H1 (cell line): ENCODE results near the gene ODF2L. TPM values are rescaled to one million over a fixed set of nuclear protein-coding genes. Genes with fewer than 3 reads are reported as not detected.

Experiments
- CTCF ChIA-PET: fragments of 300-600 bp; sonication (Branson Sonifier 250); formaldehyde crosslinking; loops from one replicate; lab custom pipeline; 2021; ENCODE audit not compliant: partially characterized antibody; lab: Charles Lee
- POLR2A ChIA-PET: fragments of 300-600 bp; sonication (Branson Sonifier 250); formaldehyde crosslinking; loops from one replicate; lab custom pipeline; 2021; ENCODE audit warnings: inconsistent platforms; ENCODE audit not compliant: partially characterized antibody; lab: Charles Lee
- DNase-seq, 2 experiments: peaks; one replicate each; pipeline versions ENCODE4 v3.0.0 to v3.0.0-alpha.2; 2010 to 2022; ENCODE audit warnings: low spot score in 2 of 2, low read depth in 1 of 2, mixed read lengths in 1 of 2
- FAIRE-seq: peaks from 2 replicates; lab custom pipeline; 2011; peaks lifted over from hg19 to GRCh38; lab: Jason Lieb, UNC
- H2AFZ ChIP-seq: 2 replicates; pipeline ENCODE4 v1.8.1; 2012; ENCODE audit warnings: low read length, inconsistent platforms
- H2AK5ac ChIP-seq: 2 replicates; pipeline ENCODE4 v1.6.1; 2013; ENCODE audit warnings: low read depth, low read length
- H2BK120ac ChIP-seq: replicated peaks from 2 replicates; pipeline ENCODE3; 2013; ENCODE audit warnings: low read depth, low read length, inconsistent platforms
- H2BK12ac ChIP-seq: 2 replicates; pipeline ENCODE4 v1.6.1; 2013; ENCODE audit warnings: low read depth, low read length
- H2BK15ac ChIP-seq: 2 replicates; pipeline ENCODE4 v1.6.1; 2013; ENCODE audit warnings: low read length
- H2BK20ac ChIP-seq: 2 replicates; pipeline ENCODE4 v1.6.1; 2013; ENCODE audit warnings: low read length
- H2BK5ac ChIP-seq: 2 replicates; pipeline ENCODE4 v1.6.1; 2013; ENCODE audit warnings: low read depth, low read length
- H3K14ac ChIP-seq: 2 replicates; pipeline ENCODE4 v1.6.1; 2013; ENCODE audit warnings: inconsistent platforms; ENCODE audit not compliant: insufficient read length
- H3K18ac ChIP-seq: 2 replicates; pipeline ENCODE4 v1.6.1; 2013; ENCODE audit warnings: low read length; ENCODE audit errors: extremely low read depth
- H3K23ac ChIP-seq: 2 replicates; pipeline ENCODE4 v1.6.1; 2013; ENCODE audit warnings: inconsistent platforms; ENCODE audit not compliant: insufficient read length
- H3K23me2 ChIP-seq: 2 replicates; pipeline ENCODE4 v1.6.1; 2013; ENCODE audit warnings: low read depth, low read length
- H3K27ac ChIP-seq: 2 replicates; pipeline ENCODE4 v1.6.1; 2011; ENCODE audit warnings: low read depth, low read length, inconsistent platforms
- H3K27me3 ChIP-seq, 4 experiments: replicated peaks in 1 of 4; 1 replicate in 1 of 4; 2 replicates in 3 of 4; pipeline versions ENCODE4 v1.6.1 to v1.8.1; 2011 to 2013; ENCODE audit warnings: low read length in 3 of 4, mild to moderate bottlenecking in 3 of 4, inconsistent platforms in 2 of 4, mixed read lengths in 2 of 4, moderate library complexity in 1 of 4; ENCODE audit not compliant: control insufficient read depth in 3 of 4, insufficient read depth in 3 of 4; ENCODE audit errors: extremely low read depth in 1 of 4
- H3K36me3 ChIP-seq, 4 experiments: 2 replicates each; pipeline versions ENCODE4 v1.6.1 to v1.8.1; 2011 to 2013; ENCODE audit warnings: mild to moderate bottlenecking in 4 of 4, low read length in 3 of 4, moderate library complexity in 2 of 4, control low read depth in 1 of 4, inconsistent platforms in 1 of 4; ENCODE audit not compliant: insufficient read depth in 4 of 4, control insufficient read depth in 2 of 4
- H3K4ac ChIP-seq: replicated peaks from 2 replicates; pipeline ENCODE3; 2013; ENCODE audit warnings: low read length, low read depth, mixed read lengths, inconsistent platforms; ENCODE audit not compliant: insufficient read length
- H3K4me1 ChIP-seq, 4 experiments: replicated peaks in 1 of 4; 1 replicate in 1 of 4; 2 replicates in 3 of 4; pipeline versions ENCODE4 v1.6.1 to v1.8.1; 2011 to 2013; ENCODE audit warnings: low read length in 3 of 4, inconsistent platforms in 2 of 4, mixed read lengths in 1 of 4; ENCODE audit not compliant: insufficient read depth in 4 of 4, control insufficient read depth in 3 of 4
- H3K4me2 ChIP-seq, 2 experiments: 2 replicates each; pipeline versions ENCODE4 v1.6.1 to v1.8.1; 2011 to 2013; ENCODE audit warnings: low read depth in 2 of 2, low read length in 2 of 2, control low read depth in 1 of 2, inconsistent platforms in 1 of 2, mild to moderate bottlenecking in 1 of 2; ENCODE audit not compliant: insufficient read depth in 1 of 2
- H3K4me3 ChIP-seq, 4 experiments: fragments of 200-600, 300-600 bp in 1 of 4; sonication (generic), shearing (Covaris generic), sonication (Bioruptor Twin) in 1 of 4; 2 replicates each; pipeline versions ENCODE4 v1.5.1 to v1.8.1; 2011 to 2016; ENCODE audit warnings: low read length in 4 of 4, low read depth in 3 of 4, control low read depth in 2 of 4, inconsistent platforms in 2 of 4, mild to moderate bottlenecking in 2 of 4, mixed read lengths in 1 of 4, moderate library complexity in 1 of 4; ENCODE audit not compliant: insufficient read depth in 2 of 4; ENCODE audit errors: extremely low read depth in 1 of 4
- H3K56ac ChIP-seq: replicated peaks from 2 replicates; pipeline ENCODE3; 2013; ENCODE audit warnings: low read depth, mild to moderate bottlenecking, mixed read lengths, low read length, inconsistent platforms; ENCODE audit not compliant: insufficient read length
- H3K79me1 ChIP-seq: 2 replicates; pipeline ENCODE4 v1.6.1; 2013; ENCODE audit warnings: low read depth, low read length, control low read depth
- H3K79me2 ChIP-seq, 2 experiments: 2 replicates each; pipeline versions ENCODE4 v1.6.1 to v1.8.1; 2012 to 2013; ENCODE audit warnings: low read length in 2 of 2, mild to moderate bottlenecking in 2 of 2, inconsistent platforms in 1 of 2; ENCODE audit not compliant: insufficient read depth in 2 of 2, control insufficient read depth in 1 of 2
- H3K9ac ChIP-seq, 4 experiments: replicated peaks in 1 of 4; 1 replicate in 1 of 4; 2 replicates in 3 of 4; pipeline versions ENCODE4 v1.6.1 to v1.8.1; 2011 to 2013; ENCODE audit warnings: low read depth in 3 of 4, low read length in 3 of 4, control low read depth in 2 of 4, mild to moderate bottlenecking in 2 of 4, moderate library complexity in 2 of 4, inconsistent platforms in 1 of 4; ENCODE audit errors: extremely low read depth in 1 of 4
- H3K9me3 ChIP-seq, 2 experiments: 2 replicates each; pipeline versions ENCODE4 v1.6.1 to v1.8.1; 2012 to 2013; ENCODE audit warnings: mild to moderate bottlenecking in 2 of 2, moderate library complexity in 2 of 2, control low read depth in 1 of 2, inconsistent platforms in 1 of 2, low read depth in 1 of 2, low read length in 1 of 2, mixed read lengths in 1 of 2; ENCODE audit not compliant: insufficient read depth in 2 of 2
- H4K20me1 ChIP-seq, 2 experiments: replicated peaks in 1 of 2; 2 replicates each; pipeline versions ENCODE3 to v1.8.1; 2011 to 2013; ENCODE audit warnings: inconsistent platforms in 2 of 2, low read length in 2 of 2, mild to moderate bottlenecking in 1 of 2; ENCODE audit not compliant: insufficient read depth in 2 of 2, control insufficient read depth in 1 of 2
- H4K5ac ChIP-seq: 2 replicates; pipeline ENCODE4 v1.6.1; 2013; ENCODE audit warnings: low read length, low read depth, mixed read lengths, inconsistent platforms; ENCODE audit not compliant: insufficient read length
- H4K8ac ChIP-seq: 2 replicates; pipeline ENCODE4 v1.8.0; 2013; ENCODE audit warnings: mild to moderate bottlenecking, moderate library complexity, low read length, inconsistent platforms; ENCODE audit not compliant: insufficient read depth; ENCODE audit errors: extremely low read depth
- H4K91ac ChIP-seq: replicated peaks from 2 replicates; pipeline ENCODE3; 2013; ENCODE audit warnings: low read length, mixed read lengths, inconsistent platforms; ENCODE audit not compliant: insufficient read length
- CREB1 ChIP-seq: IDR thresholded peaks from 2 replicates; pipeline ENCODE4 v1.6.1; 2012; ENCODE audit warnings: inconsistent platforms
- PHF8 ChIP-seq: fragments of 200-600 bp; sonication (generic); conservative IDR thresholded peaks from 2 replicates; pipeline ENCODE4 v1.7.1; 2012; ENCODE audit warnings: low read depth, mild to moderate bottlenecking, inconsistent platforms, low read length, moderate library complexity
- SUZ12 ChIP-seq: fragments of 200-600 bp; sonication (generic); IDR thresholded peaks from 2 replicates; pipeline ENCODE4 v1.6.1; 2012; ENCODE audit warnings: mild to moderate bottlenecking, inconsistent platforms, low read length, moderate library complexity, mixed read lengths
- TEAD4 ChIP-seq: IDR thresholded peaks from 2 replicates; pipeline ENCODE4 v1.6.1; 2012; ENCODE audit warnings: low read depth, low read length, inconsistent platforms, mixed read lengths
- WGBS, 2 experiments: shearing (Covaris generic) in 1 of 2; methylation state at CpG; one replicate each; pipeline versions ENCODE4 v1.1.6 to v1.1.7; 2013 to 2015; ENCODE audit warnings: low lambda C conversion rate in 2 of 2, mixed read lengths in 2 of 2, inconsistent platforms in 1 of 2, low coverage in 1 of 2, missing lambda C conversion rate in 1 of 2; ENCODE audit not compliant: insufficient replicate concordance in 2 of 2, insufficient coverage in 1 of 2, insufficient read length in 1 of 2; ENCODE audit errors: extremely low coverage in 1 of 2, missing lambda C conversion rate in 1 of 2; 5-methylcytosine and 5-hydroxymethylcytosine counted together
- long read RNA-seq, 2 experiments: library from RNA in 1 of 2; library from capped mRNA in 1 of 2; stranded (forward); transcript quantifications; one replicate each; pipeline ENCODE4 v2.0.0, GENCODE V29; 2021; ENCODE audit warnings: inconsistent platforms in 1 of 2
- polyA minus RNA-seq, 3 experiments: library from RNA; depleted of rRNA, polyadenylated mRNA; stranded (reverse); fragments of >200 nt; gene quantifications; 1 replicate in 2 of 3; 2 replicates in 1 of 3; pipeline ENCODE4 v1.2.3, GENCODE V29; 2011
- polyA plus RNA-seq, 7 experiments: library from polyadenylated mRNA; depleted of rRNA in 3 of 7; stranded (reverse) in 5 of 7; unstranded in 2 of 7; fragments of >200 nt in 5 of 7; fragments of 200-250 nt in 2 of 7; gene quantifications; 1 replicate in 5 of 7; 2 replicates in 1 of 7; 4 replicates in 1 of 7; pipeline versions ENCODE4 v1.2.1 to v1.2.3, GENCODE V29; 2011 to 2013; ENCODE audit warnings: missing spikeins in 2 of 7, mixed read lengths in 2 of 7
- total RNA-seq: library from RNA; stranded (reverse); fragmentation: NEBNext Ultra II Directional; extraction: Animal tissue kit (Norgen Biotek cat#: 25700); gene quantifications from 2 replicates; pipeline ENCODE4 v1.2.1, GENCODE V29; 2021

ODF2L gene, protein sequence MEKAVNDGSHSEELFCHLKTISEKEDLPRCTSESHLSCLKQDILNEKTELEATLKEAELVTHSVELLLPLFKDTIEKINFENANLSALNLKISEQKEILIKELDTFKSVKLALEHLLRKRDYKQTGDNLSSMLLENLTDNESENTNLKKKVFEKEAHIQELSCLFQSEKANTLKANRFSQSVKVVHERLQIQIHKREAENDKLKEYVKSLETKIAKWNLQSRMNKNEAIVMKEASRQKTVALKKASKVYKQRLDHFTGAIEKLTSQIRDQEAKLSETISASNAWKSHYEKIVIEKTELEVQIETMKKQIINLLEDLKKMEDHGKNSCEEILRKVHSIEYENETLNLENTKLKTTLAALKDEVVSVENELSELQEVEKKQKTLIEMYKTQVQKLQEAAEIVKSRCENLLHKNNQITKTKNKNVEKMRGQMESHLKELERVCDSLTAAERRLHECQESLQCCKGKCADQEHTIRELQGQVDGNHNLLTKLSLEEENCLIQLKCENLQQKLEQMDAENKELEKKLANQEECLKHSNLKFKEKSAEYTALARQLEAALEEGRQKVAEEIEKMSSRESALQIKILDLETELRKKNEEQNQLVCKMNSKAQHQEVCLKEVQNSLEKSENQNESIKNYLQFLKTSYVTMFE
- total RNA-seq (27.1 and 30.8 TPM in 2 replicates), polyA plus RNA-seq (2011; rRNA removed) (2.7 and 3.2 TPM in 2 replicates), polyA minus RNA-seq (2011; rRNA and poly(A)+ RNA removed) (5.7 and 6.1 TPM in 2 replicates)
- polyA plus RNA-seq (2011; cell fraction: cytosol; rRNA removed): 7.3 TPM
- polyA plus RNA-seq (2011; cell fraction: nucleus; rRNA removed): 9.5 TPM
- polyA plus RNA-seq (2012, experiment 1 of 2): 7.0 to 25.7 TPM (median 8.0 TPM) in 4 replicates
- 5.5 TPM for polyA plus RNA-seq (2012, experiment 2 of 2)
- 36.7 TPM for polyA plus RNA-seq (2013, experiment 1 of 2)
- polyA plus RNA-seq (2013, experiment 2 of 2): 31.3 TPM
- polyA minus RNA-seq (2011; cell fraction: cytosol; rRNA and poly(A)+ RNA removed): 17.5 TPM
- polyA minus RNA-seq (2011; cell fraction: nucleus; rRNA and poly(A)+ RNA removed): 33.8 TPM
- long read RNA-seq, experiment 1, partial matches to known transcripts: 2 of 7 reads
- long read RNA-seq, experiment 1, other reads (novel, unspliced or antisense): 4 of 7 reads
- long read RNA-seq, experiment 2, partial matches to known transcripts: 7 of 14 reads
- long read RNA-seq, experiment 2, other reads (novel, unspliced or antisense): 5 of 14 reads

DNA sequence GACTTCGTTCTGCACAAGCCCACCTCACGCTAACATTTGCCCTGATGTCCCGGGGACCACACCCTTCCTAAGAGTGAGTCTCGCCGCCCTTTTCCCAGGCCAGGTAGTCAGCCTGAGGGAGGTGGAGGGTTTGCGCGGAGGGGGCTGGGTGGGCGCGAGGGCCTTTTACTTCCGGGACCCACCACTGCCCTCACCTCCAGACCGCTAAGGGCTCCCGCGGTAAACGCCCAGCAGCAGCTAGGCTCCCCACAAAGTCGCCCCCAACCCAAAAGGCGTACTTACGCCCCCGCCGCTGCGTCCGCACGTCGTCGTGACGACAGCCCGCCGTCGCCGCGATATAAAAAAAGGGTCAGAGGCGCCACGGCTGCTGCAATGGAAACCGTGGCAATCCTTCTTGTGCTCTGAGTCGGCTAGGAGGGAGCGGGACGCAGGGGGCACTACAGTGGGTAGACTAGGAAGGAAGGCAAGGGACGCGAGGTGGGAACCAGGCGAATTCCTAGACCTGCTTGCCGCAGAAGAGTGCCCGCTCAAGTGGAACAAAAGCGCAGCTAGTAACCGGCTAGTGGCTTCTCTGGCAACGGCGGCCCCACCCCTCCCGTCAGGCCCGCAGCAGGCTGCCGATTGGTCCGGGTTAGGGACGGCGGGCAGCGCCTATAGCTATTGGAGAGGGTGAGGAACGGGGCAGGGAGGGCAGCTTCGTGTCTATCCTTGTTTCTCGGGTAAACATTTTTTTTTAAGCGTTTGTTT lies at the start of gene ODF2L:
Gene ODF2L, minus strand, starts transcription at position 573 of the 747 bp plus-strand sequence. CDS start 9,296 bp downstream, outside the sequence.
- H4K91ac ChIP-seq: no peak within 1 kb of the TSS
- no peaks in the 10 kb centered on the region for H3K79me1 ChIP-seq
- H3K27me3 ChIP-seq: no peaks in the 10 kb centered on the region
- H3K18ac ChIP-seq: peak within 1 kb of the TSS; percentile 80
- H2AFZ ChIP-seq: peak within 1 kb of the TSS; percentile 95
- peaks cover 0 to 36% of the 10 kb centered on the region in 2 experiments; a peak in 2 of 4 replicates for H3K79me2 ChIP-seq
- no peak within 1 kb of the TSS for H3K23ac ChIP-seq
- peak within 1 kb of the TSS; percentile 76 to 96 for H3K4me2 ChIP-seq
- H2BK20ac ChIP-seq: no peak within 1 kb of the TSS
- H4K5ac ChIP-seq: peak within 1 kb of the TSS; percentile 52
- H2BK12ac ChIP-seq: peak within 1 kb of the TSS; percentile 82
- POLR2A ChIA-PET: interaction anchor here (1.0 to 1.5 kb wide), 6 partner anchors 12 to 308 kb away, joined by 3 to 4 read pairs (median 4); partner anchors contain the start of gene SH3GLB1
- H2BK5ac ChIP-seq: peak within 1 kb of the TSS; percentile 90
- H3K27ac ChIP-seq: peak within 1 kb of the TSS; percentile 80
- no peak within 1 kb of the TSS for H2BK15ac ChIP-seq
- peak; percentile 70 for FAIRE-seq
- H2BK120ac ChIP-seq: no peak within 1 kb of the TSS
- peak within 1 kb of the TSS; percentile 64 to 87 (median 82) for H3K4me3 ChIP-seq
- peaks cover 6% of the 10 kb centered on the region; the same call in 1 of the 2 replicates for H3K23me2 ChIP-seq
- no peak within 1 kb of the TSS; the same call in 1 of the 2 replicates for H4K8ac ChIP-seq
- no peaks in the 10 kb centered on the region for H3K9me3 ChIP-seq
- H3K4me1 ChIP-seq: peaks cover 0 to 7% (median 1%) of the 10 kb centered on the region in 4 experiments; a peak in 3 of 7 replicates
- H2AK5ac ChIP-seq: no peak within 1 kb of the TSS
- no peaks in the 10 kb centered on the region for H4K20me1 ChIP-seq
- H3K9ac ChIP-seq: peak within 1 kb of the TSS; percentile 44 to 81 (median 74)
- WGBS, 2 experiments: 0% methylated on average over 47 of the region's 56 CpGs; no CpG with 5 or more reads in 1 of the 2 experiments
- peak within 1 kb of the TSS; percentile 19 for H3K14ac ChIP-seq
- H3K4ac ChIP-seq: no peak within 1 kb of the TSS
- CTCF ChIA-PET: interaction anchor here (1.0 to 2.3 kb wide), 6 partner anchors 10 to 106 kb away, joined by 3 to 6 read pairs (median 4); no protein-coding TSS in a partner anchor
- H3K36me3 ChIP-seq: no peaks in the 10 kb centered on the region
- peak; percentile 63 to 89 for DNase-seq
- peak within 1 kb of the TSS; percentile 20 for H3K56ac ChIP-seq
- TF ChIP-seq TEAD4: peak; percentile 51
- TF ChIP-seq PHF8: peak; percentile 76; the same call in 1 of the 2 replicates
- no peak for TF ChIP-seq SUZ12
- TF ChIP-seq CREB1: peak; percentile 93
